ENCODE data around the gene ABCA3. TPM values are rescaled to one million over a fixed set of nuclear protein-coding genes. Genes with fewer than 3 reads are reported as not detected.
A peak's percentile ranks its signal among the peaks of the same experiment; 100 is the strongest.

The ABCA3 gene
- total and polyA plus RNA-seq, 2 of the 8 experiments (the other 6 are each of a cell fraction or from before 2014, with no cell fraction given): 5.7 to 7.9 TPM

GRCh38 chr16:2244301-2244700 is 96.2 kb downstream of the ABCA3 start:
- no peak overlapping the region for H4K5ac ChIP-seq (ENCODE audit: insufficient read length, low read depth, low read length)
- TF ChIP-seq RAD21 (IDR thresholded peaks at IDR 0.05 in 1 of 2, conservative IDR thresholded peaks at IDR 0.05 in 1 of 2; ENCODE audit: low read depth in 2 of 2, low read length in 2 of 2) (peak; percentile 13 to 39; a peak in 2 of 4 replicates), POLR2A (IDR thresholded peaks at IDR 0.05; ENCODE audit: control extremely low read depth in 1 of 2, low read depth in 2 of 2, low read length in 2 of 2) (no peak), SIX5 (IDR thresholded peaks at IDR 0.05; ENCODE audit: low read depth, low read length) (no peak), CTCF (IDR thresholded peaks at IDR 0.05; ENCODE audit: control extremely low read depth in 1 of 3, insufficient read depth in 1 of 3, low read depth in 1 of 3, low read length in 3 of 3) (peak; percentile 13 to 44 (median 41); a peak in 2 of 4 replicates), MAX (IDR thresholded peaks at IDR 0.05) (0 out of 2 replicates have a peak, but pooled peaks have one; percentile 19)
- no peak overlapping the region for H3K18ac ChIP-seq (ENCODE audit: extremely low read depth, low read length)
- H3K14ac ChIP-seq (ENCODE audit: insufficient read length): no peak overlapping the region
- H3K23me2 ChIP-seq (ENCODE audit: low read depth, low read length): no peaks in the 10 kb centered on the region
- no peak overlapping the region for H3K4me2 ChIP-seq (ENCODE audit: insufficient read depth in 1 of 2, low read depth in 2 of 2, low read length in 2 of 2)
- no peak overlapping the region for H2BK5ac ChIP-seq (ENCODE audit: low read depth, low read length)
- H3K27me3 ChIP-seq (replicated peaks in 1 of 4; ENCODE audit: control insufficient read depth in 3 of 4, extremely low read depth in 1 of 4, insufficient read depth in 3 of 4, low read length in 3 of 4): no peaks in the 10 kb centered on the region
- H2BK120ac ChIP-seq (replicated peaks; ENCODE audit: low read depth, low read length): no peak overlapping the region
- no peak overlapping the region for H4K91ac ChIP-seq (replicated peaks; ENCODE audit: insufficient read length, low read length)
- H3K4me1 ChIP-seq (replicated peaks in 1 of 4; ENCODE audit: control insufficient read depth in 3 of 4, insufficient read depth in 4 of 4, low read length in 3 of 4): no peaks in the 10 kb centered on the region
- no peak overlapping the region for H2AFZ ChIP-seq (ENCODE audit: low read length)
- H3K79me1 ChIP-seq (ENCODE audit: low read depth, low read length): no peaks in the 10 kb centered on the region; the same call in 1 of the 2 replicates
- CTCF ChIA-PET (ENCODE audit: partially characterized antibody): interaction anchor here (1.1 to 2.1 kb wide), 4 partner anchors 9 to 257 kb away, joined by 3 to 9 read pairs (median 4); partner anchors contain the start of gene DNASE1L2
- H3K4me3 ChIP-seq (ENCODE audit: extremely low read depth in 1 of 4, insufficient read depth in 2 of 4, low read depth in 3 of 4, low read length in 4 of 4): no peak overlapping the region
- no peak overlapping the region for H2BK20ac ChIP-seq (ENCODE audit: low read length)
- H3K9me3 ChIP-seq (ENCODE audit: insufficient read depth in 2 of 2, low read depth in 1 of 2, low read length in 1 of 2): no peaks in the 10 kb centered on the region
- FAIRE-seq (no peak), DNase-seq (ENCODE audit: low read depth in 1 of 2, low spot score in 2 of 2) (no peak)
- 93% methylated on average over 17 of the region's 17 CpGs; no CpG with 5 or more reads in 1 of the 2 experiments for WGBS, 2 experiments (ENCODE audit: extremely low coverage in 1 of 2, insufficient coverage in 1 of 2, insufficient read length in 1 of 2, insufficient replicate concordance in 2 of 2, low coverage in 1 of 2, low lambda C conversion rate in 2 of 2, missing lambda C conversion rate in 1 of 2)
- no peak overlapping the region for H3K9ac ChIP-seq (replicated peaks in 1 of 4; ENCODE audit: extremely low read depth in 1 of 4, low read depth in 3 of 4, low read length in 3 of 4)
- no peak overlapping the region for H3K27ac ChIP-seq (ENCODE audit: low read depth, low read length)
- no peak overlapping the region for H2AK5ac ChIP-seq (ENCODE audit: low read depth, low read length)
- no peak overlapping the region for H2BK15ac ChIP-seq (ENCODE audit: low read length)
- H4K8ac ChIP-seq (ENCODE audit: extremely low read depth, insufficient read depth, low read length): no peak overlapping the region
- POLR2A ChIA-PET (ENCODE audit: partially characterized antibody): interaction anchor here (1.6 to 1.9 kb wide), 2 partner anchors 7 to 12 kb away, joined by 3 to 5 read pairs; no protein-coding TSS in a partner anchor
- peaks cover 4 to 19% of the 10 kb centered on the region in 2 experiments for H4K20me1 ChIP-seq (replicated peaks in 1 of 2; ENCODE audit: control insufficient read depth in 1 of 2, insufficient read depth in 2 of 2, low read length in 2 of 2)
- no peak overlapping the region for H3K23ac ChIP-seq (ENCODE audit: insufficient read length)
- H3K36me3 ChIP-seq (ENCODE audit: control insufficient read depth in 2 of 4, insufficient read depth in 4 of 4, low read length in 3 of 4): peaks cover 18 to 44% (median 32%) of the 10 kb centered on the region in 4 experiments
- H3K56ac ChIP-seq (replicated peaks; ENCODE audit: insufficient read length, low read depth, low read length): no peak overlapping the region
- H2BK12ac ChIP-seq (ENCODE audit: low read depth, low read length): no peak overlapping the region
- H3K4ac ChIP-seq (replicated peaks; ENCODE audit: insufficient read length, low read depth, low read length): no peak overlapping the region
- H3K79me2 ChIP-seq (ENCODE audit: control insufficient read depth in 1 of 2, insufficient read depth in 2 of 2, low read length in 2 of 2): peaks cover 0 to 8% of the 10 kb centered on the region in 2 experiments; a peak in 2 of 4 replicates

Data from H1 (cell line).